Esophagus squamous epithelium (tissue), 5 donors: Measurements from ENCODE around the gene KCNMB2. TPM values are rescaled to one million over a fixed set of nuclear protein-coding genes. Genes with fewer than 3 reads are reported as not detected.

Experiments used
- DNase-seq: peaks from one replicate; lab custom pipeline; 2025; lab: John Stamatoyannopoulos, UW
- H3K27ac ChIP-seq, 4 donors: fragments of 200-600 bp; sonication (generic); one replicate each; pipeline ENCODE4 v1.5.1; 2016 to 2019; ENCODE audit warnings: mild to moderate bottlenecking in 1 of 4
- H3K27me3 ChIP-seq, 4 donors: fragments of 200-600 bp; sonication (generic); 1 replicate in 3 of 4; 2 replicates in 1 of 4; pipeline versions ENCODE4 v1.5.1 to v1.6.0; 2017 to 2021; ENCODE audit warnings: antibody characterized with exemption in 1 of 4
- H3K36me3 ChIP-seq, 3 donors: fragments of 200-600 bp; sonication (generic); one replicate each; pipeline ENCODE4 v1.5.1; 2016 to 2019
- H3K4me1 ChIP-seq, 3 donors: fragments of 200-600 bp; sonication (generic); one replicate each; pipeline ENCODE4 v1.5.1; 2017 to 2019
- H3K4me3 ChIP-seq, 4 donors: fragments of 200-600 bp; sonication (generic); 1 replicate in 3 of 4; 2 replicates in 1 of 4; pipeline ENCODE4 v1.5.1; 2016 to 2019; ENCODE audit warnings: mild to moderate bottlenecking in 2 of 4, moderate library complexity in 1 of 4
- H3K9me3 ChIP-seq, 3 donors: fragments of 200-600 bp; sonication (generic); one replicate each; pipeline ENCODE4 v1.5.1; 2016 to 2019
- POLR2A ChIP-seq, 4 donors: fragments of 450-650 bp; IDR thresholded peaks; one replicate each; pipeline ENCODE4 v1.6.1; 2017; ENCODE audit warnings: antibody characterized with exemption in 4 of 4, mild to moderate bottlenecking in 4 of 4, moderate library complexity in 3 of 4
- WGBS, 2 donors: methylation state at CpG; one replicate each; pipeline ENCODE4 v1.1.5; 2018; 5-methylcytosine and 5-hydroxymethylcytosine counted together
- intact Hi-C: fragments of 100-400 bp; cut with DNase I; formaldehyde crosslinking; loops from one replicate; pipeline ENCODE4 v1.15.0; 2022
- total RNA-seq, 4 donors: library from RNA; depleted of rRNA; stranded (reverse); fragments of >200 nt; gene quantifications; one replicate each; pipeline ENCODE4 v1.1.0, GENCODE V29; 2016
- TF ChIP-seq, protein P1 (sequence below), 6 experiments: fragments of 450-650 bp in 4 of 6; fragments of 200-600 bp in 2 of 6; sonication (generic) in 2 of 6; IDR thresholded peaks; one replicate each; pipeline ENCODE4 v1.5.1; 2016 to 2019; ENCODE audit warnings: antibody characterized with exemption in 6 of 6, mild to moderate bottlenecking in 4 of 6, moderate library complexity in 4 of 6
- donor health status: DM: yes; HTN: yes; CAD: no.

Gene KCNMB2
- total RNA-seq, 4 donors from 2014 or later: 0.19 TPM; not detected in 3

DNA sequence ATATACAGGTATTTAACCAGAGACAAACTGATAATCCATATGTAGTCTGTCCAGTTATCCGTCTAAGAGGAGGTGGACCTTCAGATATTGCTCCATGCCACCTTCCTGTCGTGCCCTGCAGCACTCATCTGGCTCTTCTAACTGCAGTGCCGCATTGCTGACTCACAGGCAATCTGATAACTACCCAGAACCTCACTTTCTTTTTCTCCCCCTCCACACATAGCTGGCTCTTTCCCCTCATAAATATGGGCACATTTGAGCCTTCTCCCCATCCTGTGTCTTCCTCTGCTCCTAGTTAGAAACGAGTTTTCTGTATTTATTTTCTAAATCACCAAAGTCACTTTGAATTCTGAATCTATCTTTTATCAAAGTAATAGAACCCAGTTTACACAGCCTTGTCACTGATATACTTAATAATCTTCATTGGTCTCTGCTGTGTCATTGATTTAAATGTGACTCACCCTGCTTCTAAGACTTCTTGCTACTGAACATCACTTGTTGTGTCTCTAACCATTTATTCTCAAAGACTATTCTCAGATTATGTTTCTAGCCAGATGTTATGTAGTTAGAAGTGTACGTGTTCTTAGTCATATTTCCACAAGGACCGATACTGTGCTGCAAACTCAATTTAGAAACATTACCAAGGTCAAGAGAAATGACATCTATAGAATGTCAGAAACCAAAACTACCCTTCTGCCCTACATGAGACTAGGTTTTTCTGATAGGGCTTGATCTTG, 17.4 kb upstream of the KCNMB2 start:
- Histone ChIP-seq H3K27me3 (no peaks in the 10 kb centered on the region), H3K27ac (no peak overlapping the region), H3K36me3 (no peaks in the 10 kb centered on the region), H3K4me3 (no peak overlapping the region), H3K9me3 (no peaks in the 10 kb centered on the region), H3K4me1 (no peaks in the 10 kb centered on the region)
- 56 to 61% methylated on average over 6 of the region's 6 CpGs for WGBS, 2 donors
- DNase-seq: no peak
- intact Hi-C loops: no loop called here
- no peak for TF ChIP-seq POLR2A (IDR thresholded peaks at IDR 0.05)
- TF ChIP-seq, protein P1, sequence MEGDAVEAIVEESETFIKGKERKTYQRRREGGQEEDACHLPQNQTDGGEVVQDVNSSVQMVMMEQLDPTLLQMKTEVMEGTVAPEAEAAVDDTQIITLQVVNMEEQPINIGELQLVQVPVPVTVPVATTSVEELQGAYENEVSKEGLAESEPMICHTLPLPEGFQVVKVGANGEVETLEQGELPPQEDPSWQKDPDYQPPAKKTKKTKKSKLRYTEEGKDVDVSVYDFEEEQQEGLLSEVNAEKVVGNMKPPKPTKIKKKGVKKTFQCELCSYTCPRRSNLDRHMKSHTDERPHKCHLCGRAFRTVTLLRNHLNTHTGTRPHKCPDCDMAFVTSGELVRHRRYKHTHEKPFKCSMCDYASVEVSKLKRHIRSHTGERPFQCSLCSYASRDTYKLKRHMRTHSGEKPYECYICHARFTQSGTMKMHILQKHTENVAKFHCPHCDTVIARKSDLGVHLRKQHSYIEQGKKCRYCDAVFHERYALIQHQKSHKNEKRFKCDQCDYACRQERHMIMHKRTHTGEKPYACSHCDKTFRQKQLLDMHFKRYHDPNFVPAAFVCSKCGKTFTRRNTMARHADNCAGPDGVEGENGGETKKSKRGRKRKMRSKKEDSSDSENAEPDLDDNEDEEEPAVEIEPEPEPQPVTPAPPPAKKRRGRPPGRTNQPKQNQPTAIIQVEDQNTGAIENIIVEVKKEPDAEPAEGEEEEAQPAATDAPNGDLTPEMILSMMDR (IDR thresholded peaks at IDR 0.05): no peak

DNA sequence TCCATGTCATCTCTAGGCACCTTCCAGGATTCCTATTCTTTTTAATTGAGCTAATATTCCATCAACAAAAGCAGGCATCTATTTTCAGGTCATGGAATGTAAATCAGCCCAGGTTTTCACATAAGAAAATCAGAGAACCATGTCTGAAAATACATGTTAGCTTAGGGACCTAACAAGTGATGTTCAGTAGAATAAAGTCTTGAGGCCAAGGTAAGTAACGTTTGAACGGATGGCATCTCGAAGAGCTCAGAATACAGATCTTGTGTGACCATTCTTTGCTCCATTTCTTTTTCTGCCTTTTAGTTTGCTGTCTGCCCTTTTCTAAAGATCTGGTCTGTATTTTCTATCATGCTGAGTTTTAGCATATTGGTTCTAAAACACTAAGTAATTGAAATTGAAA, 16.5 kb upstream of the KCNMB2 start:
- H3K4me1 ChIP-seq: no peaks in the 10 kb centered on the region
- intact Hi-C loops: no loop called here

DNA sequence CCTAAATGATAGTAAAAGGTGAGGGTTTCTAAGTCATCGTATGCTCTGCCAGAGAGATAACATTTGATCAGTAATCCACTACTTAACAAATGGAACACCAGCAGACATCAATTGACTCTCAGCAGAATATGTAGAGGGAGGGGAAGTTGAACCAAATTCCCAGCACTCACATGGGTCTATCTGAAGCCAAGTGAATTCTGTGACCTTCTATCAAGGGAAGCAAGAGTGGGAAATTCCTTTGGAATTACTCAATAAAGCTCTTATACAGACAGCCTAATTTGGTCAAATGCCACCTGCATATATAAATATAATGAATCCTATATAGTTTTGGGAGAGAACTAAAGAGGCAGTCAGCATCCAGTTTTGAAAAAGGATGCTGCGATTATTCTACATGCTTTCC, 15.8 kb upstream of the KCNMB2 start:
- intact Hi-C loops: no loop called here
- no peak for TF ChIP-seq POLR2A (IDR thresholded peaks at IDR 0.05)
- TF ChIP-seq, protein P1 (IDR thresholded peaks at IDR 0.05): no peak
- WGBS, 2 donors: 85 to 94% methylated on average over 2 of the region's 2 CpGs

More for the DNA sequence above, 16.5 kb upstream of the KCNMB2 start:
- no peaks in the 10 kb centered on the region for H3K36me3 ChIP-seq
- no peak for TF ChIP-seq POLR2A (IDR thresholded peaks at IDR 0.05)
- TF ChIP-seq, protein P1 (IDR thresholded peaks at IDR 0.05): no peak
- H3K9me3 ChIP-seq: no peaks in the 10 kb centered on the region
- H3K27ac ChIP-seq: no peak overlapping the region
- no peak for DNase-seq
- no peaks in the 10 kb centered on the region for H3K27me3 ChIP-seq
- no peak overlapping the region for H3K4me3 ChIP-seq
- WGBS, 2 donors: 86 to 88% methylated on average over 3 of the region's 3 CpGs

DNA sequence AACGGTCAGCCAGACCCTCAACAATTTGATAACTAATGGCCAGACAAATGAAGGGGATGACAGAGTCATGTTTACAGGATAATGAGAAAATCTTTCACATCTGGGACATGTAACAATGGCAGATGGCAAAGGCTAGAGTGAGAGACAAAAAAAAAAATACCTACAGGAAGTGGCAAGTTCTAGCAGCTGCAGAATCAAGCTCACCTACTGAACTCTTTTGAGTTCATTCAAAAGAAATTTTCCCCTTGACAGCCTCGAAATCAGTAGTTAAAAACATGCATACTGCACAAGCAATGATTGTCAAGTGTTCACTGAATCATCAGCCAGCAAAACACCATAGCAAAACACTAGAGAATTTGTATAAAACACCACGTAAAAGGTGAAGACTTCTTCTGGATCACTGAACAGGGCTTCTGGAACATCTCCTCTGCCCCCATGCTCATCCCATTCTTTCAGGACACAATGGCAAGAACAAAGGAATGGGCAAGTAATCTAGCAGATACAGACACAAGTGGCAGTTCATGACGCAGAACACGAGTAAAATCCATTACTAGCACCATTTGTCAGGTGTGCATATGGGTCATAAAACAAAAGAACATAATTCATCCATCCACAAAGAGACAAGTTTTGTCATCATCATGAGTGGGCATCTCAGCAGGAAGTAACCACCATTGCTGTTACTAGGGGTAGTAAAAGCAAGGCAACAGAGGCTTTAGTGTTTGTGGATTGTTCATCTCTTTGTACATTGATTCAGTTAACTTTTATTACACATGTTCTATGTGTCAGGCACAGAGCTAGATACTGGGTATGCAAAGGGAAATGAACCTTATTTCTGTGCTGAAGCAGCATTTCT, 13.8 kb upstream of the KCNMB2 start:
- intact Hi-C loops: no loop called here
- no peaks in the 10 kb centered on the region for H3K9me3 ChIP-seq
- H3K4me3 ChIP-seq: no peak overlapping the region
- no peak for DNase-seq
- no peaks in the 10 kb centered on the region for H3K4me1 ChIP-seq
- WGBS, 2 donors: 54 to 69% methylated on average over 3 to 5 of the region's 5 CpGs
- TF ChIP-seq POLR2A (IDR thresholded peaks at IDR 0.05): no peak
- TF ChIP-seq, protein P1 (IDR thresholded peaks at IDR 0.05): no peak
- no peaks in the 10 kb centered on the region for H3K36me3 ChIP-seq
- no peak overlapping the region for H3K27ac ChIP-seq
- no peaks in the 10 kb centered on the region for H3K27me3 ChIP-seq

More for the DNA sequence above, 15.8 kb upstream of the KCNMB2 start:
- Histone ChIP-seq H3K27me3 (no peaks in the 10 kb centered on the region), H3K36me3 (no peaks in the 10 kb centered on the region), H3K4me1 (no peaks in the 10 kb centered on the region), H3K27ac (no peak overlapping the region), H3K4me3 (no peak overlapping the region), H3K9me3 (no peaks in the 10 kb centered on the region)
- DNase-seq: no peak

DNA sequence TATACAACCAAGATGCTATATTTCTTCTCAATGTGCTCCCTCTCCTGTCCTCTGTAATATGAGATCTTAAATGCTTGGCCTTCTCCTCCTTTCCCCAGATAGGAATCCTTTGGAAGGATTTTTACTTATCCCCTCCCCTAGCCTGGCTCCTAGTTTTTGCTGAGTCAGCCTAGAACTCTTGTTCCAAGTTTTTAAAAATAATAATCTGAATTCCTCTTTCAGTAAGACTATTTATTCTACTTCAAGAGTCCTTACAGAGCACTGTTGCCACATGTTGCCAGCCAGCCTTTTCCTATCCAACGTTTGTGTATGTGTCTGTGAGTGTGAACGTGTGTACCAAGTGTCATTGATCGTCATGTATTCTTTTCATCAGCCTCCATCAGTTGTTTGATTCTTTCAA, 11.0 kb upstream of the KCNMB2 start:
- no peak for TF ChIP-seq POLR2A (IDR thresholded peaks at IDR 0.05)
- intact Hi-C loops: no loop called here
- Histone ChIP-seq H3K9me3 (no peaks in the 10 kb centered on the region), H3K27ac (no peak overlapping the region), H3K36me3 (no peaks in the 10 kb centered on the region), H3K4me1 (no peaks in the 10 kb centered on the region), H3K4me3 (no peak overlapping the region), H3K27me3 (no peaks in the 10 kb centered on the region)
- 27 to 49% methylated on average over 3 of the region's 3 CpGs for WGBS, 2 donors
- DNase-seq: no peak
